ENCODE results near the gene CRB3. TPM values are rescaled to one million over a fixed set of nuclear protein-coding genes. Genes with fewer than 3 reads are reported as not detected.

Gene CRB3
- total RNA-seq, 2 experiments from 2014 or later, result 1.2 to 2.9 TPM

DNA sequence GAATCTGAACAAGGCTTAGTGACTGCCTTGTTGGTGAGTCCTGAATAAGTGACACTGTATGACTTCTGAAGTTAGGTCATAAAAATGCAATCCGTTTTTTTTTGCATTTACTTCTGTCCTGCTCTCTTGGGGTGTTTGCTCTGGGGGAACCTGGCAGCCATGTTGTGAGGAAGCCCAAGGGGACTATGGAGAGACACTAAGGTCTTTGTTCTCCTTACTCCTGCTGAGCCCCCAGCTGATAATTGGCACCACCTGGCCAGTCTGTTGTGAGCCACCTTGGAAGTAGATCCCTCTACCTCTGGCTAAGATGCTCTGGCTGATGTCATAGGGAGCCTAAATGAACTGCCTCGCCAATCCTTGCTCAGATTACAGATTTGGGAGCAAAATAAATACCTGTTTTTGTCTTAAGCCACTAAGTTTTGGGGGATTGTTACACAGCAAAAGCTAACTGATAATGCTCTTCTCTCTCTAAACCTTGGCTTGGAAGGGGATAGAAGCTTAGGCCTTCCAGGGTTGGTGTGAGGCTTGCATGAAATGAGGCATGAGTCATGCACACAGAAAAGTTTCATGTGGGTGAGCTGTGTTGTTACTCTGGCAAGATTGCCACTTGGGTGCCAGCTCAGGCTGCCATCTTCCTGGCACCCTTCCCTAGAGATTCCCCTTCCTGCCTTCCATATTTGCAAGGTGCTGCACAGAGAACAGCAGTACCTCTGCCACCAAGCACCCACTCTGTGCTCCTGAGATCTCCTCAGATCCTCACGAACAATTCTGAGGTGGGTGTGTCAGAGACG, 27.9 kb downstream of the CRB3 start:
- Histone ChIP-seq H3K27ac (ENCODE audit: low read depth, low read length, poor library complexity, severe bottlenecking) (no peak overlapping the region), H3K9me3 (ENCODE audit: low read length) (peaks cover 5% of the 10 kb centered on the region; the same call in 1 of the 2 replicates), H4K20me1 (ENCODE audit: insufficient read depth, low read length) (no peaks in the 10 kb centered on the region), H3K79me2 (ENCODE audit: insufficient read depth, low read depth, low read length) (no peaks in the 10 kb centered on the region), H3K4me1 (ENCODE audit: insufficient read depth, low read length, poor library complexity, severe bottlenecking) (peaks cover 15% of the 10 kb centered on the region), H3K4me2 (ENCODE audit: low read length) (no peak overlapping the region), H3K9me2 (ENCODE audit: insufficient read depth, low read length) (no peaks in the 10 kb centered on the region), H2AFZ (ENCODE audit: low read length) (no peak overlapping the region), H3K36me3 (ENCODE audit: insufficient read depth, low read length) (no peaks in the 10 kb centered on the region), H3K4me3 (ENCODE audit: low read depth, low read length, poor library complexity, severe bottlenecking) (no peak overlapping the region)
- BruUV-seq (replicated peaks), result no TSS peak
- CTCF ChIA-PET (ENCODE audit: unreplicated experiment), result no interaction called here
- POLR2A ChIA-PET, result interaction anchor here (1.0 kb wide), 1 partner anchor 10 kb away, joined by 3 read pairs; the partner anchor contains the start of gene DENND1C
- intact Hi-C loops (cut with micrococcal nuclease; ENCODE audit: unreplicated experiment), result no loop called here
- DNase-seq (ENCODE audit: low spot score), result no peak
- TF ChIP-seq, protein P1, sequence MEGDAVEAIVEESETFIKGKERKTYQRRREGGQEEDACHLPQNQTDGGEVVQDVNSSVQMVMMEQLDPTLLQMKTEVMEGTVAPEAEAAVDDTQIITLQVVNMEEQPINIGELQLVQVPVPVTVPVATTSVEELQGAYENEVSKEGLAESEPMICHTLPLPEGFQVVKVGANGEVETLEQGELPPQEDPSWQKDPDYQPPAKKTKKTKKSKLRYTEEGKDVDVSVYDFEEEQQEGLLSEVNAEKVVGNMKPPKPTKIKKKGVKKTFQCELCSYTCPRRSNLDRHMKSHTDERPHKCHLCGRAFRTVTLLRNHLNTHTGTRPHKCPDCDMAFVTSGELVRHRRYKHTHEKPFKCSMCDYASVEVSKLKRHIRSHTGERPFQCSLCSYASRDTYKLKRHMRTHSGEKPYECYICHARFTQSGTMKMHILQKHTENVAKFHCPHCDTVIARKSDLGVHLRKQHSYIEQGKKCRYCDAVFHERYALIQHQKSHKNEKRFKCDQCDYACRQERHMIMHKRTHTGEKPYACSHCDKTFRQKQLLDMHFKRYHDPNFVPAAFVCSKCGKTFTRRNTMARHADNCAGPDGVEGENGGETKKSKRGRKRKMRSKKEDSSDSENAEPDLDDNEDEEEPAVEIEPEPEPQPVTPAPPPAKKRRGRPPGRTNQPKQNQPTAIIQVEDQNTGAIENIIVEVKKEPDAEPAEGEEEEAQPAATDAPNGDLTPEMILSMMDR (conservative IDR thresholded peaks at IDR 0.05; ENCODE audit: low read length), result no peak
- no peak for TF ChIP-seq EZH2phosphoT487 (IDR thresholded peaks at IDR 0.05; ENCODE audit: borderline replicate concordance, low read depth, low read length)

- ChIA-PET CTCF (ENCODE audit: unreplicated experiment) (no interaction called here), POLR2A (interaction anchor here (0.7 kb wide), 1 partner anchor 25 kb away, joined by 3 read pairs; no protein-coding TSS in a partner anchor)
- Histone ChIP-seq H3K9me3 (ENCODE audit: low read length) (peaks cover 5% of the 10 kb centered on the region; the same call in 1 of the 2 replicates), H2AFZ (ENCODE audit: low read length) (no peak overlapping the region), H3K36me3 (ENCODE audit: insufficient read depth, low read length) (no peaks in the 10 kb centered on the region), H3K4me1 (ENCODE audit: insufficient read depth, low read length, poor library complexity, severe bottlenecking) (peaks cover 16% of the 10 kb centered on the region), H3K27ac (ENCODE audit: low read depth, low read length, poor library complexity, severe bottlenecking) (no peak overlapping the region), H3K79me2 (ENCODE audit: insufficient read depth, low read depth, low read length) (no peaks in the 10 kb centered on the region), H3K4me2 (ENCODE audit: low read length) (no peak overlapping the region), H3K4me3 (ENCODE audit: low read depth, low read length, poor library complexity, severe bottlenecking) (no peak overlapping the region), H4K20me1 (ENCODE audit: insufficient read depth, low read length) (no peaks in the 10 kb centered on the region), H3K9me2 (ENCODE audit: insufficient read depth, low read length) (no peaks in the 10 kb centered on the region)
- intact Hi-C loops (cut with micrococcal nuclease; ENCODE audit: unreplicated experiment), result no loop called here
- BruUV-seq (replicated peaks), result TSS peak; percentile 94
- DNase-seq (ENCODE audit: low spot score), result no peak
- TF ChIP-seq EZH2phosphoT487 (IDR thresholded peaks at IDR 0.05; ENCODE audit: borderline replicate concordance, low read depth, low read length), result no peak
- TF ChIP-seq, protein P1 (conservative IDR thresholded peaks at IDR 0.05; ENCODE audit: low read length), result no peak
These were observed 30.5 kb downstream of the CRB3 start for GRCh38 chr19:6494438-6495036.

- POLR2A ChIA-PET, result no interaction called here
- CTCF ChIA-PET (ENCODE audit: unreplicated experiment), result no interaction called here
- H3K79me2 ChIP-seq (ENCODE audit: insufficient read depth, low read depth, low read length), result no peaks in the 10 kb centered on the region
- no peak for TF ChIP-seq EZH2phosphoT487 (IDR thresholded peaks at IDR 0.05; ENCODE audit: borderline replicate concordance, low read depth, low read length)
- TF ChIP-seq, protein P1 (conservative IDR thresholded peaks at IDR 0.05; ENCODE audit: low read length), result no peak
- no peaks in the 10 kb centered on the region for H3K9me2 ChIP-seq (ENCODE audit: insufficient read depth, low read length)
- H3K4me2 ChIP-seq (ENCODE audit: low read length), result no peak overlapping the region
- peaks cover 5% of the 10 kb centered on the region; the same call in 1 of the 2 replicates for H3K9me3 ChIP-seq (ENCODE audit: low read length)
- DNase-seq (ENCODE audit: low spot score), result no peak
- H3K4me1 ChIP-seq (ENCODE audit: insufficient read depth, low read length, poor library complexity, severe bottlenecking), result peaks cover 7% of the 10 kb centered on the region
- H2AFZ ChIP-seq (ENCODE audit: low read length), result no peak overlapping the region
- H3K27ac ChIP-seq (ENCODE audit: low read depth, low read length, poor library complexity, severe bottlenecking), result no peak overlapping the region
- no peak overlapping the region for H3K4me3 ChIP-seq (ENCODE audit: low read depth, low read length, poor library complexity, severe bottlenecking)
- intact Hi-C loops (cut with micrococcal nuclease; ENCODE audit: unreplicated experiment), result no loop called here
- BruUV-seq (replicated peaks), result no TSS peak
- no peaks in the 10 kb centered on the region for H3K36me3 ChIP-seq (ENCODE audit: insufficient read depth, low read length)
- no peaks in the 10 kb centered on the region for H4K20me1 ChIP-seq (ENCODE audit: insufficient read depth, low read length)
These were observed 31.9 kb downstream of the CRB3 start for GRCh38 chr19:6495947-6496346.

All from OCI-LY7 (cell line).